Dendritic cell treated with granulocyte-macrophage colony-stimulating factor and Interleukin-4, amounts not matched to agents 40 ng/mL and 50 ng/mL, for 4 days (primary cell): ENCODE results near the gene SPTAN1.
"Not testable (repeated sequence)": the region's sequence is repeated elsewhere in the genome, so short reads cannot be mapped to it uniquely, and the experiment has no call there.

Source experiments
- H3K27ac Mint-ChIP-seq: one replicate; pipeline ENCODE4 v1.8.0; 2022; ENCODE audit warnings: mild to moderate bottlenecking, mixed read lengths
- H3K27me3 Mint-ChIP-seq: one replicate; pipeline ENCODE4 v1.8.0; 2022; ENCODE audit warnings: mild to moderate bottlenecking, mixed read lengths
- H3K36me3 Mint-ChIP-seq: one replicate; pipeline ENCODE4 v1.8.0; 2022; ENCODE audit warnings: low read depth, mixed read lengths
- H3K4me1 Mint-ChIP-seq: one replicate; pipeline ENCODE4 v1.8.0; 2022; ENCODE audit warnings: low read depth, mixed read lengths
- H3K4me3 Mint-ChIP-seq: one replicate; pipeline ENCODE4 v1.8.0; 2022; ENCODE audit warnings: mild to moderate bottlenecking, moderate library complexity, mixed read lengths
- H3K9me3 Mint-ChIP-seq: one replicate; pipeline ENCODE4 v1.8.0; 2022; ENCODE audit warnings: mixed read lengths
- intact Hi-C: fragments of 100-400 bp; cut with micrococcal nuclease; formaldehyde crosslinking; loops from one replicate; pipeline ENCODE4 v1.15.0; 2022

The SPTAN1 gene

DNA sequence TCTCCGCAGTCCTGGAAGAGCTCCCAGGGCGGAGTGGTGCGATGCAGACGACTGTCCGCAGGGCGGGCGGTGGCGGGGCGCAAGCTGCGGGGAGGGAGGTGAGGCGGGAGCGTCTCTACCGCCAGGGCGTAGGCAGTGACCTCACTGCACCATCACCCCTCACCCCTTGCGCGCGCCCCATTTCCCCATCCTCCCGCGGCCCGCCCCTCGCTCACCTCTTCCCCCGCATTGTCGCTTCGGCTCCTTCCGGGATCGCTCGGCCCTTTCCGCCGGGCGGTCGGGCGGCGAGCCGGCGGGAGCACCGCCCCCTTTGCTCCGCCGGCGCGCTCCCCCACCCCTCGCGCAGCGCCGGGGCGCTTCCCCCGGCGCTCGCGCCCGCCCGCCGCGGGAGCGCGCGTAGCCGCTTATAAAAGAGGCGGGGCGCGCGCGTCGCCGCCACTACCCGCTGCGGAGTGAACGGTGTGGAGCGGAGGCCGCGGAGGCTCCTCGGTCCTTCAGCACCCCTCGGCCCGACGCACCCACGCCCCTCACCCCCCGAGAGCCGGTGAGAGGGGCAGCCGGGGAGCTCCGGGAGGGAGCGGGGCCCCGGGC lies at the start of gene SPTAN1:
TSS of gene SPTAN1 (plus strand) at position 435 of the 591 bp plus-strand sequence. CDS start 14,154 bp downstream, outside the sequence.
- Mint-ChIP-seq H3K4me1 (peaks cover 37% of the 10 kb centered on the region), H3K27ac (no peak within 1 kb of the TSS)

DNA sequence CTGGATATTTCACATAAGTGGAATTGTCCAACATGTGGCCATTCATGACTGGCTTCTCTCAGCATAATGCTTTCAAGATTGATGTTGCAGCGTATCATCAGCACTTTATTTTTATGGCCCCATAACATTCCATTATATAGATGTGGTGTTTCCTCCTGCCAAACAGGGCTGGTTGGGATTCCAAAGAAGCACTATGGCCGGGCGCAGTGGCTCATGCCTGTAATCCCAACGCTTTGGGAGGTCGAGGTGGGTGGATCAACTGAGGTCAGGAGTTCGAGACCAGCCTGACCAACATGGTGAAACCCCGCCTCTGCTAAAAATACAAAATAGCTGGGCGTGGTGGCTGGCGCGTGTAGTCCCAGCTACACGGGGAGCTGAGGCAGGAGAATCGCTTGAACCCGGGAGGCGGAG lies 49.0 kb upstream of the SPTAN1 start:
- intact Hi-C loops, H3K27me3 Mint-ChIP-seq, H3K4me3 Mint-ChIP-seq, H3K4me1 Mint-ChIP-seq, H3K27ac Mint-ChIP-seq, H3K9me3 Mint-ChIP-seq: not testable (repeated sequence)
- H3K36me3 Mint-ChIP-seq: peaks cover 46% of the 10 kb centered on the region

More for the DNA sequence above, at the start of gene SPTAN1:
- intact Hi-C loops: loop anchor here (2.0 to 10.0 kb wide), 2 partner anchors 47 to 177 kb away; partner anchors contain the start of genes GLE1 and URM1
- H3K4me3 Mint-ChIP-seq: no peak within 1 kb of the TSS
- H3K9me3 Mint-ChIP-seq: no peaks in the 10 kb centered on the region
- H3K27me3 Mint-ChIP-seq: no peaks in the 10 kb centered on the region
- peaks cover 6% of the 10 kb centered on the region for H3K36me3 Mint-ChIP-seq

DNA sequence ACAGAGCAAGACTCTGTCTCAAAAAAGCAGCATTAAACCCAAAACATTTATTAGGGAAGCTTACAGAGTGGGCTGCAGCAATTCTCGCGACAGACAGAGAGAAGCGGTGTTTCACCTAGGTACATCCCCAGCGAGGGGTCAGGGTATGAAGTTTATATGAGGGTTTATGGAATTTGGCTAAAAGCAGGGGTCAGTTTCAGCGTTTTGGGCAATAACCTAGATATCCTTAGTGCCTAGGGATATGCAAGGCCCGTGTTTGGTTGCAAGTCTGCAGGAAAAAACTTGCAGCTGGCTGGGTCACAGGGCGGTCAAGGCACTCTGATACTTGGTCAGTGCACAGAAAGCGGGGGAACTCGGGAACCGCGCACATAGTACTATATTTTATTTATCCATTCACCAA lies 48.5 kb upstream of the SPTAN1 start:
- no peaks in the 10 kb centered on the region for H3K9me3 Mint-ChIP-seq
- intact Hi-C loops: loop anchor here (2.0 kb wide), 1 partner anchor 49 kb away; the partner anchor contains the start of gene SPTAN1
- H3K36me3 Mint-ChIP-seq: peaks cover 45% of the 10 kb centered on the region
- H3K27me3 Mint-ChIP-seq: no peaks in the 10 kb centered on the region
- H3K4me1 Mint-ChIP-seq: peaks cover 11% of the 10 kb centered on the region
- peak overlapping the region; percentile 93 for H3K27ac Mint-ChIP-seq
- peak overlapping the region; percentile 44 for H3K4me3 Mint-ChIP-seq

DNA sequence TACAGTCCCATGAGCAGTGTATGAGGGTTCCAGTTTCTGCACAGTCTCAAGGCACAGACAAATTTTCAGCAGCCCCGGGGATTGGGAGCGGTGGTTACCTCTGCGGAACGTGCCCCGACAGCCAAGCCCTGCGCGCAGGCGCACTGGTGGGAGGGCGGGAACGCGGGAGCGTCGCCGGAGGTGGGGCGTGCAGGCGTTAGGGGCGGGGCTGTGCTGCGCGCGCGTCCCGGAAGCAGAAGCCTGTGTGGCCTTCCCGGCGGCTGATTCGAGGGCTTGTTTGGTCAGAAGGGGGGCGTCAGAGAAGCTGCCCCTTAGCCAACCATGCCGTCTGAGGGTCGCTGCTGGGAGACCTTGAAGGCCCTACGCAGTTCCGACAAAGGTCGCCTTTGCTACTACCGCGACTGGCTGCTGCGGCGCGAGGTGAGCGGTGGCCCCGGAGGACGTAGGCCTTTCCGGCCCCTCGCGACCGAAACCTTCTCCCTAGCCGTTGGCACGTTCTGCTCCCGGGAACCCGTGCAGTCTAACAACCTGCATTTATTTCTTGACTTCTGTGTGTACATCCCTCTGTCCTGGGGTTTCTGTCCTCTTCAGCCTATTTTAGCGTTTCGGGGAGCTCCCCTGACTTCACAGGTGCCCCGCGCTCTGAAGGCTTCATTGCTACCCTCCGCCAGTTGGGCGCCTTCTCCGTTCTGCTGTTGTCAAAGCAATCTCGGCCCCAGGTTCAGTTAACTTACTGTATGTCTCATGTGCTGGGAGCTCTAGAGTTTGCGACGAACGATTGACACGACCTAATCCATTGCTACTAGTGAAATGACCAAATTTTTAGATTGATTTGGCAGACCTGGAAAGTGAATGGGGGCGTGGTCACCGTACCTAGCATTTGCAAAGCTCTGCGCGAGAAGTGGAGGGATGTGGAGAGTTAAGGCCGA lies 47.6 kb upstream of the SPTAN1 start, which contains the start of gene GLE1:
TSS of gene GLE1 (plus strand) at position 235 of the 929 bp plus-strand sequence. CDS start at position 322, 87 bp downstream.
- Mint-ChIP-seq H3K4me1 (peaks cover 14% of the 10 kb centered on the region), H3K27me3 (no peaks in the 10 kb centered on the region), H3K9me3 (no peaks in the 10 kb centered on the region), H3K36me3 (peaks cover 45% of the 10 kb centered on the region), H3K4me3 (peak within 1 kb of the TSS; percentile 99), H3K27ac (peak within 1 kb of the TSS; percentile 93)
- intact Hi-C loops: loop anchor here (2.0 kb wide), 1 partner anchor 48 kb away; the partner anchor contains the start of gene SPTAN1

DNA sequence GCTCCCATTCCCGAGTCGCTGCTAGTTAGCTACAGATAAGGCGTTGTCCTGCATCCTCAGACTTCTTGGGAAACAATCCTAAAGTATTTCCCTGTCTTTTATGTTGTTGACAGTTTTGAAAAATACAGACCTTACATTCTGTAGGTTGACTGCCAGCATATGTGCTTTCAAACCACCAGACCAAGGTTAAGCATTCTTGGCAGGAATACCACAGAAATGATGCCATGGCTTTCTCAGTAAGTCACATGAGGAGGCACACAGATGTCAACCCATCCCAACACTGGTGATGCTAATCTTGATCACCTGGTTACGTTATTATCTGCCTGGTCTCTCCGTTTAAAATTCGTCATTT lies 47.0 kb upstream of the SPTAN1 start:
- H3K9me3 Mint-ChIP-seq: no peaks in the 10 kb centered on the region
- H3K27ac Mint-ChIP-seq: peak overlapping the region; percentile 93
- no peaks in the 10 kb centered on the region for H3K27me3 Mint-ChIP-seq
- H3K4me1 Mint-ChIP-seq: peaks cover 14% of the 10 kb centered on the region
- H3K36me3 Mint-ChIP-seq: peaks cover 45% of the 10 kb centered on the region
- peak overlapping the region; percentile 99 for H3K4me3 Mint-ChIP-seq
- intact Hi-C loops: loop anchor here (2.0 kb wide), 1 partner anchor 47 kb away; the partner anchor contains the start of gene SPTAN1

DNA sequence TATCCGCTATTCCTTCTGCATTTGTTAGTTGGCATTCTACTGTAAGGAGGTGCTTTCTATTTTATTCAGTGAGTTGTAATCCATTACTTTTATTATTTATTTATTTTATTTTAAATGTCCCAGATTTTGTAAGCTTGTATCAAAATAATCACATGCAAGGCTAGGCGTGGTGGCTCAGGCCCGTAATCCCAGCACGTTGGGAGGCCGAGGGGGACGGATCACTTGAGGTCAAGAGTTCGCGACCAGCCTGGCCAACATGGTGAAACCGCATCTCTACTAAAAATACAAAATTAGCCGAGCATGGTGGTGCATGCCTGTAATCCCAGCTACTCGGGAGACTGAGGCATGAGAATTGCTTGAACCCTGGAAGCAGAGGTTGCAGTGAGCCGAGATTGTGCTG lies 46.5 kb upstream of the SPTAN1 start:
- not testable (repeated sequence) for H3K9me3 Mint-ChIP-seq, H3K27me3 Mint-ChIP-seq, H3K27ac Mint-ChIP-seq, H3K4me3 Mint-ChIP-seq
- intact Hi-C loops: loop anchor here (2.0 kb wide), 1 partner anchor 47 kb away; the partner anchor contains the start of gene SPTAN1
- peaks cover 45% of the 10 kb centered on the region for H3K36me3 Mint-ChIP-seq
- peaks cover 14% of the 10 kb centered on the region for H3K4me1 Mint-ChIP-seq

DNA sequence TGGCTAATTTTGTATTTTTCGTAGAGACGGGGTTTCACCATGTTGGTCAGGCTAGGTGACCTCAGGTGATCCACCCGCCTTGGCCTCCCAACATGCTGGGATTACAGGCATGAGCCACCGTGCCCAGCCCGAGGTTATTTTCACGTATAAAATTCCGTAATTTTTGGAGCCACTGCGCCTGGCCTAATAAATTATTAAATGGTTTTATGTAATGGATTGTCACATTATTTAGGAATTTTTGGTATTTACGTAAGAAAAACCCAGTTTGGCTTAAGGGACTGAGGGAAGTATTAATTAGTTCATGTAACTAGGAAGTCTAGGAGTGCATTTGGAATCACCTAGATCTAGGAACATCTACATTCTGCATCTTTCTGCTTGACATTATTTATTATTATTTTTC lies 39.6 kb upstream of the SPTAN1 start:
- no peaks in the 10 kb centered on the region for H3K9me3 Mint-ChIP-seq
- no peak overlapping the region for H3K4me3 Mint-ChIP-seq
- peaks cover 93% of the 10 kb centered on the region for H3K36me3 Mint-ChIP-seq

DNA sequence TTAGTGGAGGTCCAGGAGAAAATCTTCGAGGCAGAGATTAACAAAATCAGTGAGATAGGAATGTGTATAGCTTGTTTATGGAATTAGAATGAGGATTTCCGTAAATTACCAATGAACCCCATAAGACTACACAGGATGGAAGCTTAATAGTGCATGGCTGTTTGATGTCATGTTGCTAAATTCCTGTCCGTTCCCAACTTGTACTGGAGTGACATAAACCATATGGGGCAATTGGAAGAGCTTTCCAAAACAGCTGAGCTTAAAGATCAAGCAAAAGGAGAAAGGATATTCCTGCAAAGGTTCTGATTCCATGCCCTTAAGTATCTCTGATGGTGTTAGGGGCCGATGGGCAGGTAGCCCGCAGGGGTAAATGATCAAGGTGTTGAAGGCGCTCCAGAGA lies 30.4 kb upstream of the SPTAN1 start:
- Mint-ChIP-seq H3K4me1 (no peaks in the 10 kb centered on the region), H3K27me3 (no peaks in the 10 kb centered on the region), H3K9me3 (no peaks in the 10 kb centered on the region)

More for the DNA sequence above, 39.6 kb upstream of the SPTAN1 start:
- H3K27ac Mint-ChIP-seq: no peak overlapping the region
- intact Hi-C loops: no loop called here
- H3K27me3 Mint-ChIP-seq: no peaks in the 10 kb centered on the region
- H3K4me1 Mint-ChIP-seq: peaks cover 6% of the 10 kb centered on the region

DNA sequence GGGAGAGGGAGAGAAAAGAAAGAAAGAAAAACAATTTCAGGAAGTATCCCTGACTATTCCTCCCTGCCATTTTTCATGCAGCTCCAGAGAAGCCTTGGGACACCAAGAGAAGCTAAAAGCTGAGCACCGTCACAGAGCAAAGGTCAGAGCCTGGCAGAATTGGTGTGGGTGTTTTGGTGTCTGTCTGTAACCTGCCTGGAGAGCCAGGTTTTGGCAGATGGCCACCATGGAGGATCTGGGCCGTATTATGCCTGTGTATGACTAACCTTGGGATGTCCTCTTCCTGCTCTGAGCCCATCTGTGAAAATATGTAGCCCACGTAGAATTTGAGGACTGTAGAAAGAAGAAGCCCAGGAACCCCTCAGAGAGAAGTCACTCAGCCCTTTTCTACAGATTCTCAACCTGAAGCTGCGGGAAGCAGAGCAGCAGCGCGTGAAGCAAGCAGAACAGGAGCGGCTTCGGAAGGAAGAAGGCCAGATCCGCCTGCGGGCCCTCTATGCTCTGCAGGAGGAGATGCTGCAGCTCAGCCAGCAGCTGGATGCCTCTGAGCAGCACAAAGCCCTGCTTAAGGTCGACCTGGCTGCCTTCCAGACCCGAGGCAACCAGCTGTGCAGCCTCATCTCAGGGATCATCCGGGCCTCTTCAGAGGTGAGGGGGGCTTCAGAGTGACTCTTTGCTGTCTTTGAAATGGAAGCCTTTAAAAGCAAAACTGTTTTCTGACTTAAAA lies 29.0 kb upstream of the SPTAN1 start:
- peaks cover 95% of the 10 kb centered on the region for H3K36me3 Mint-ChIP-seq
- no peak overlapping the region for H3K27ac Mint-ChIP-seq
- H3K27me3 Mint-ChIP-seq: no peaks in the 10 kb centered on the region
- intact Hi-C loops: no loop called here
- no peak overlapping the region for H3K4me3 Mint-ChIP-seq
- no peaks in the 10 kb centered on the region for H3K4me1 Mint-ChIP-seq
- H3K9me3 Mint-ChIP-seq: no peaks in the 10 kb centered on the region

More for the DNA sequence above, 30.4 kb upstream of the SPTAN1 start:
- intact Hi-C loops: no loop called here
- Mint-ChIP-seq H3K27ac (peak overlapping the region; percentile 4), H3K36me3 (peaks cover 95% of the 10 kb centered on the region), H3K4me3 (no peak overlapping the region)

DNA sequence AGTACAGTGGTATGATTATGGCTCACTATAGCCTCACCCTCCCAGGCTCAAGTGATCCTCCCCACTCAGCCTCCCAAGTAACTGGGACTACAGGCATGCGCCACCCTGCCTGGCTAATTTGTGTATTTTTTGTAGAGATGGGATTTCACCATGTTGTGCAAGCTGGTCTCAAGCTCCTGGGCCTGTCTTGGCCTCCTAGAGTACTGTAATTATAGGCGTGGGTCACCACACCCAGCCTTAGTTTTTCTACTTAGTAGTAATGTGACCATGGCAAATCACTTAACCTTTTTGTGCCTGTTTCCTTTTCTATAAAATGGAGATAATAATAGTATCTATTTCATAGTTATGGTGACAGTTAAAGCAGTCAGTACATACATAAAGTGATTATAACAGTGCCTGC lies 25.7 kb upstream of the SPTAN1 start:
- no peaks in the 10 kb centered on the region for H3K27me3 Mint-ChIP-seq
- H3K36me3 Mint-ChIP-seq: peaks cover 100% of the 10 kb centered on the region
- intact Hi-C loops: no loop called here
- H3K27ac Mint-ChIP-seq: no peak overlapping the region
- H3K9me3 Mint-ChIP-seq: no peaks in the 10 kb centered on the region
- H3K4me3 Mint-ChIP-seq: no peak overlapping the region
- no peaks in the 10 kb centered on the region for H3K4me1 Mint-ChIP-seq

DNA sequence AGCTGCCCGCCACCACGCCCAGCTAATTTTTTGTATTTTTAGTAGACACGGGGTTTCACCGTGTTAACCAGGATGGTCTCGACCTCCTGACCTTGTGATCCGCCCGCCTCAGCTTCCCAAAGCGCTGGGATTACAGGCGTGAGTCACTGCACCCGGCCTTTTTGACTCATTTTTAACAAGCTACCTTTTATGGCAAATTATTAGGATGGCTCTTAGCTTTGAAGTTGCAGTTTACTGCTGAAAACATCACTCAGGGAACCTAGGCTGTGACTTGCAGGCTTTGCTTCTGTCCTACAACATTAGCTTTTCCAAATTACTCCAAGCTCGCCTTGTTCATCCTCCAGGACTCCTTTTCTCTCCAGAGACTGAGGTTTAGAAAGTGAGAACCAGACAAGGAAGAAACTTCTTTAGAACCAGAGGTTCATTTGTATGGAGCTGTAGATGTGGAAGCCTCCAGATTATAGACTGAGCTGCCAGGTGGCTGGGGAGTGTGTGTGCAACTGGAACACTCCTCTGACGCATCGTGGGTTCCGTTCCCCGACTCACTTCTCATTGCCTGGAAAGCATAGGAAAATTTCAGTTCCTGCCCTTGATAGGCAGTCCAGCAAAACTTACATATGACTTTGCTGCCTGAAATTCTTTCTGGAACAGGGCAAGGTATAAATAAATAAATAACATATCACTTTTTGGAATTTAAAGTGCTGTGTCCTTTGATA lies 23.8 kb upstream of the SPTAN1 start:
- intact Hi-C loops: no loop called here
- H3K9me3 Mint-ChIP-seq: no peaks in the 10 kb centered on the region
- H3K36me3 Mint-ChIP-seq: peaks cover 100% of the 10 kb centered on the region
- H3K4me1 Mint-ChIP-seq: no peaks in the 10 kb centered on the region
- no peaks in the 10 kb centered on the region for H3K27me3 Mint-ChIP-seq
- no peak overlapping the region for H3K27ac Mint-ChIP-seq
- H3K4me3 Mint-ChIP-seq: no peak overlapping the region

DNA sequence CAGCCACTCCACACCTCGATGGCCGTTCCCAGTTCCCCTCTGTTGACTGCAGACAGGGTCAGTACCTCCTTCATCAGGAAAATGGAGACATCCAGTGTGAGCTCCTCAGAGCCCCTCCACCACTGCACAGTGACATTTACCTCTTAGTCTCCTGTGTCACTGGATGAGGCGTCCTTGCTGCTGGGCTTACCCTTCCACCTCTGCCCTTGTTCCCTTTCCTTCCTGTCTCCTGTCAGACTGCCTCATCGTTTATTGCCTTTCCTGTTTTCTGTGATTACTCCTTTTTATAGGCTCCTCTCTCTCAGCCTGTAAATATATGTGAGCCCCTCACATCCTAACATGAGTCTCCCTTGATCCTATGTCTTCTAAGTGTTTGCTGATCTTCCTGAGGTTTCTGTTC lies 23.2 kb upstream of the SPTAN1 start:
- intact Hi-C loops: no loop called here

DNA sequence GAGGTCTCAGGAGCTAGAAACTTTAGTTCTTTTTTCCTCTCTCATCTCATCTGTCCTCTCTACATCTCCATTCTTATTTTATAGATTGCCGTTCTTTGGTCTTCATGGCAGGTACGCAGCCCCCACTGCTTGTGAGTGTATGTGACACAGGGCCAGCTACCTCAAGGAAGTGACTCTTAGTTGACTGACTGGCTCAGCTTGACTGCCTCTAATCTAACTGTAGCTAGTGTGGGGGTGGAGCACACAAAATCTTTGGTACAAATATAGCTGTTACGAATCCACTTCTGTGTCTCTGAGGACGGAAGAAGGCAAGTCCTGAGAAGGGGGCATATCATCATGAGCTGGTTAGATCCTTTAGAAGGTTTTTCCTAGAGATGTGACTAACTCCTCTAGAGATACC lies 19.8 kb upstream of the SPTAN1 start:
- Mint-ChIP-seq H3K36me3 (peaks cover 91% of the 10 kb centered on the region), H3K27me3 (no peaks in the 10 kb centered on the region), H3K4me3 (no peak overlapping the region), H3K27ac (no peak overlapping the region), H3K4me1 (no peaks in the 10 kb centered on the region), H3K9me3 (no peaks in the 10 kb centered on the region)
- intact Hi-C loops: no loop called here

More for the DNA sequence above, 23.2 kb upstream of the SPTAN1 start:
- H3K9me3 Mint-ChIP-seq: no peaks in the 10 kb centered on the region
- peaks cover 100% of the 10 kb centered on the region for H3K36me3 Mint-ChIP-seq
- H3K27me3 Mint-ChIP-seq: no peaks in the 10 kb centered on the region
- peak overlapping the region; percentile 44 for H3K27ac Mint-ChIP-seq
- no peak overlapping the region for H3K4me3 Mint-ChIP-seq
- no peaks in the 10 kb centered on the region for H3K4me1 Mint-ChIP-seq
